NCI-H1105 treated with DMSO at 0.1 percent for 48 hours (cell line): ENCODE measurements around the gene NMUR1.

ENCODE experiments used
- DNase-seq: peaks from one replicate; lab custom pipeline; 2025; lab: John Stamatoyannopoulos, UW

Gene NMUR1

GRCh38 chr2:231525248-231526163 is 4.7 kb downstream of the NMUR1 start:
- no peak for DNase-seq

DNA sequence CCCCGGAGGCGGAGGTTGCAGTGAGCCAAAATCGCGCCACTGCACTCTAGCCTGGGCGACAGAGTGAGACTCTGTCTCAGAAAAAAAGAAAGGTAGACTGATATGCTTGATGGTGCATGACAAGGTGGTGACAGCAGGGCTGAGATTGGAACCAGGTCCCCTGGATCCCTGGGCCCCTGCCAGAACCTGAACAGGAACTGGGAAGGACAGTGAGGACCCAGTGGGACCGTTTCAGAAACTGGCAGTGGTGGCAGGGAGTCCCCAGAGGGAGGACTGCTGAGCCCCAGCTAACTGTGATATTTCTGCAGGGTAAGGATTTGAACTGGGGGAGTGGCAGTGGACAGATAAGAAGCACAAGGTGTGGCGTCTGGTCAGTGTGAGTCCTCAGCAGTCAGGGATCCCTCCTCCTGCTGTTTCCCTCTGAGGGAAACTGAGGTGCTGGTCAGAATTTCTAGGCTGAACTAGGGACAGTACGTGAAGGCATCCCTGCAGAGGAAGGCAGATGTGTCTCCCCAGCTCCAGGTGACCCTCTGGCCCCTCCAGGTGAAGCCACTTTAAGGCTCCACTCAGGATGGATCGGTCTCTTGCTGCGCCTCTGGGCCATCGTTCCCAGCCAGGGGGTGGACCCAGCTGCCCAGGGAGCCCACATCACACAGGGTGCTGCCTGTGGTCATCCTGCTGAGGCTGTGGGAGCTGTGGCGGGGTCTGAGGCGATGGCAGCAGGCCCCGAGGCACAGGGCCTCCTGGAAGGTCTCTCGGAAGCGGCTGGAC is 5.6 kb downstream of the NMUR1 start:
- DNase-seq = no peak

DNA sequence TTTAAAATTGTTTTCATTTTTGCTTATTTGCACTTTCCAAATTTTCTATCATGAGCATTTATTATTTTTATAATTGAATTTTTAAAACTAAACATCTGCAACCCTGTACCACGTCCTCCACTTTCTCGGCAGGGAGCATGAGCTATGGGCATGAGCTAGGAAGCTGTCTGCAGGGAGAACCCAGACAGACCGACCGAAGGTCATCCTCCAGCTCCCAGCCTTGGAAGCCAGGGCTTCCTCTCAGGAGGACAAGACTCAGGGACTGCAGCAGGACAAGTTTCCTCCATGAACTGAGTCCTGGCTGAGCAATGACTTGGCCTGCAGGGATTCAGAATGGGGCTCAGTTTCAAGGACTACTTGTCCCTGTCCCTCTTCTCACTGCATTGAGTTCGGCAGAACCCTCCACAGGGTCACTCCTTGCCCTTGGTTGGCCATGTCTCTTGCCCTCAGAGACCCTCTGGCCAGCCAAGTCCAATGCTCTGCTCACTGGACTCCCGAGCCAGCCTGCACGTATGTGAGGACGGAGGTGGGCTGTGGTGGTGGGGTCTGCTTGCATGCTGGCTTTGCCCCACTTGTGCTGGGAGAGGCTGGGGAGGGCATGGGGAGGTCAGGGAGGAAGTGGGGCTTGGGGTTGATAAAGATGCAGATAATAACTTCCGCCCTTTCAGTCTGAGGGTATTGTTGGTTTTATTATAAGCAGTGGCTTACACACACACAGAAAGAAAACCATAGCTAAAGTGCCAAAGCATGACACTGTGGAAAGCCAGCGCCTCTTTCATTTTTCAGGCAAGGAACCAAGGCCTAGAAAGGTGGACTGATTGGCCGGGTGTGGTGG is 6.6 kb downstream of the NMUR1 start:
- no peak for DNase-seq

GRCh38 chr2:231522418-231523180 is 7.6 kb downstream of the NMUR1 start:
- DNase-seq = no peak

- DNase-seq = no peak
Measured at GRCh38 chr2:231521443-231521842, 8.8 kb downstream of the NMUR1 start.

DNA sequence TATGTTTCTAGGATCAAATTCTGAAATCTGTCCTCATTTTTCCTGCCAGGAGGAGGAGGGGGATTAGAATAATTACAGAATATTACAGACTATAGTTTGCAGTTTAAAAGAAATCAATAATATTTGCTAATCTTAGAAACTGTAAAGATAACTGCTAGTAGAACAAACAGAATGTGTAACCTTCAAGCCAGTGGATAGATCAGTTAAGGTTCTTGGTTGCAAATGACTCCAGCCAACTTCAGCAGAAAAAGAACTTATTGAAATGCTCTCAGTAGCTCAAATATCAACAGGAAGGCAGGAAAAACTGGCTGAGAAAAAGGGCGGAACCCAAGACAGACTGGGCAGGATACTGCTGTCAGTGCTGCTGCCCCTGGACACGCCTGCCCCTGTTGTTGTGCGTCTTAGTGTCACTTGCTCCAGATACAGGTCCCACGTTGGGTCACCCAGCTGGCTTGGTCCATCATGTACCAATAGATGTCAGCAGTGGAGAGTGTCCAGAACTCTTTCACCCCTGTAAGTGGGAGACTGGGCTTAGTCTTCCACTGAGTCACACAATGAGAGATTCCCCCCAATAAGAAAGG is 10.2 kb downstream of the NMUR1 start:
- DNase-seq = no peak

DNA sequence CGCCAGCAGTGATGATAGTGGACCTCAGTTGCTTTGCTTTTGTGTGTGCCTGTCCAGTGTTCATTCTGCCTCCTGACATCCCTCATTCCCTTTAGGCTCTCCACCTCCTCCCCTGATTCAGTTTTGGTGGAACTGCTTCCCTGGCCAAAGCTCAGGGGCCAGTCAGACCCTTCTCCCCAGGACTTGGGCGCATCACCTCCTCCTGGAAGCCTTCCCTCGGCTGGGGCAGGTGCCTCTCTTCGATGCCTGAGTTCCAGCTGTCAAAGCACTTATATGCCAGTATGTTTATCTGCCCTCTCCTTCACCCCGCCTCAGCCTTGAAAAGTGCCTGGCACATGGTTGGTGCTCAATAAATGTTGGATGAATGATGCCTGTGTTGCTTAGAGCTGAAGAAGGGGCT is 11.5 kb downstream of the NMUR1 start:
- DNase-seq = no peak

DNA sequence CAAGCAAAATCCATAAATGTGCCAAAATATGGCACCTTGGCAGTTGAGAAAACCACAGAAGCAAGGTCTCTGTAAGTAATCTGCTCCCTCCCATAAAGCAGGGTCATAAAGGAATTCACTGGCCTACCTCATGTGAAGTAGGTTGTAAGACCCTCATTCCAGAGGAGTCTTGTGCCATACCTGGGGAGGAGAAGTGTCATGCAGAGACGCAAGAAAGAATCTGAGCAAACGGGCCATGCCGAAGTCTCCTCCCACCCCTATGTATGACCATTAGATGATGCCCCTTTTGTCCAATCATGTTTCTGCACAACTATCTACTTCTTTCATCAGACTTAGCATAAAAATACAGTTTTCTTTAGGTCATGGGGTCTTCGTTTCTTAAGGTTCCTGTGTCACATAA is 14.6 kb downstream of the NMUR1 start:
- DNase-seq = no peak

- no peak for DNase-seq
Measured at GRCh38 chr2:231514951-231515297, 15.3 kb downstream of the NMUR1 start.

- DNase-seq = peak; percentile 89
Measured at GRCh38 chr2:231514225-231514950, 15.9 kb downstream of the NMUR1 start.

- DNase-seq = no peak
Measured at GRCh38 chr2:231513746-231514224, 16.5 kb downstream of the NMUR1 start.

- no peak for DNase-seq
Measured at GRCh38 chr2:231512222-231512621, 18.0 kb downstream of the NMUR1 start.

GRCh38 chr2:231503766-231504165 is 26.5 kb downstream of the NMUR1 start:
- no peak for DNase-seq

DNA sequence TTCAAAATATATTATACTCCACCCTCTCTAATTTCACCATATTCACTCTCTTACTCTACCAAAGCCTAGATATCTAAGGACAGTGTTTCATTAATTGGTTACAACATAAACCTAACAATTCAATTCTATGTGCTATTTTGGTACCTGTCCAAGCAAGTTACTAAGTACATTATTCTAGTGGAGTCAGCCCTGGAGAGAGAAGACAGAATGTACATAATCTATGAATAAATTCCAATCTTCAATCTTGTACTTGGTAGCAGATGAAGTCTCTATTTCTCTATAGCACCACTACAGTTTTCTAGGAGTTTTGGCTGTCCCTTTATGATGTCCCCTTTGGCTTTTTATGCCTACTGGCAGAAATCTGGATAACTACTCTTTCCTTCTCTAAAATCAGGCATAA is 27.6 kb downstream of the NMUR1 start:
- DNase-seq = no peak

- DNase-seq = no peak
Measured at GRCh38 chr2:231497651-231498050, 32.6 kb downstream of the NMUR1 start.

- no peak for DNase-seq
Measured at GRCh38 chr2:231494669-231495068, 35.6 kb downstream of the NMUR1 start.

- DNase-seq = no peak
Measured at GRCh38 chr2:231490801-231491200, 39.4 kb downstream of the NMUR1 start.

DNA sequence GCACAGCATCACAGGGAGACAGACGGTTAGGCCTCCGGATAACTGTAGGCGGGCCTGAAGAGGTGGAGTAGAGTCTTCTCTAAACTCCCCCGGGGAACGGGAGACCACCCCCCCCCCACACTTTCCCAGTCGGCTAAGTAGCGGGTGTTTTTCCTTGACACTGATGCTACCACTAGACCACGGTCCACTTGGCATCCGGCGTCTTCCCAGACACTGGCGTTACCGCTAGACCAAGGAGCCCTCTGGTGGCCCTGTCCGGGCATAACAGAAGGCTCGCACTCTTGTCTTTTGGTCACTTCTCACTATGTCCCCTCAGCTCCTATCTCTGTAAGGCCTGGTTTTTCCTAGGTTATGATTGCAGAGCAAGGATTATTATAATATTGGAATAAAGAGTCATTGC is 40.3 kb downstream of the NMUR1 start:
- DNase-seq = no peak

- no peak for DNase-seq
Measured at GRCh38 chr2:231488331-231488730, 41.9 kb downstream of the NMUR1 start.

DNA sequence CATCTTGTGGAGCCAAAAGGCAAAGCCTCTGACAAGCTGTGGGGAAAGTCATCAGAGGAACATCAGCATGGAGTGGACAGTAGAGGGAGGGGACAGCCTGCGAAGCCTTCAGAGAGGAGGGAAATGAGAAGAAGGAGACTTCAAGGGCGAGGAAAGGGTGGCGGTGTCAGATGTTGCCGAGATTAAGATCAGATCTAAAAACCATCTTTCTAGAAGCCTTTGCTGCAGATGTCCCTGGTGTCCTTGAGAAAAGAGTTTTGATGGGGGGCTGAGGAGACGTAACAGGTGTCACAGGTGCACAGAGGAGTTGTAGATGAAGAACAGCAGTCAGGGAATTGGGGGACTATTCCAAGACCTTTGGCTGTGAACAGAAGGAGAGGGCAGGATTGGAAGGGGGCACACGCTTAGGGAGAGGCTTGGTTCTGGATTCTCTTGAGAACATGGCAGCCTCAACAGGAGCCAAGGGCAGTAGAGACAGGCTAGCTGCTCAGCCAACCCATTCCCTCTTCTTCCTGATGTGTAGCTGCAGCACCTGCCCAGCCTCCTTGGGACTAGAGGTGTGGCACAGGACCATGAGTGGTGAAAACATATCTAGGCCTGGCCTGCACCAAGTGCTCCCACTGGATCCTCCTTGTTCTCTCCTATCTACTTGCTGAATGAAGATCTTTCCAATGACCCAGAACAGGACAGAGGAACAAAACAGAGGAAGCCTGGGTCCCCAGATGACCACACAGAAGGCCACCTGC is 43.2 kb downstream of the NMUR1 start:
- DNase-seq = no peak
